HCT116 (cell line): ENCODE data around the gene THOC6. TPM values are rescaled to one million over a fixed set of nuclear protein-coding genes. Genes with fewer than 3 reads are reported as not detected.
A peak's percentile ranks its signal among the peaks of the same experiment; 100 is the strongest.

Source experiments
- ATAC-seq: fragments of 200-7000 bp; cut with Tn5 transposase; 2 replicates; pipeline ENCODE4 v1.9.1; 2020; ENCODE audit warnings: mild to moderate bottlenecking, moderate library complexity
- BruUV-seq: library from RNA; stranded (reverse); fragments of 400-500 nt; replicated peaks from 2 replicates; lab custom pipeline; 2021; lab: Mats Ljungman, UMichigan
- CTCF ChIA-PET: fragments of 300-600 bp; sonication (Branson Sonifier 250); formaldehyde crosslinking; loops from one replicate; lab custom pipeline; 2021; ENCODE audit warnings: antibody characterized with exemption; lab: Charles Lee
- POLR2A ChIA-PET: fragments of 300-600, 350-600 bp; sonication (Branson Sonifier 250); formaldehyde crosslinking; loops from one replicate; lab custom pipeline; 2021; ENCODE audit warnings: antibody characterized with exemption; lab: Charles Lee
- RAD21 ChIA-PET, 2 experiments: fragments of 300-600 bp; sonication (Branson Sonifier 250); formaldehyde crosslinking; loops; one replicate each; lab custom pipeline; 2023; ENCODE audit warnings: low total read pairs in 2 of 2; ENCODE audit not compliant: uncharacterized antibody in 2 of 2, unreplicated experiment in 2 of 2, low non-redundant PET in 1 of 2; lab: Charles Lee
- DNase-seq: peaks from one replicate; pipeline ENCODE4 v3.0.0-alpha.2; 2010; ENCODE audit warnings: low read depth, low spot score
- H2AFZ ChIP-seq: fragments of 200-600 bp; shearing (Covaris generic), sonication (generic); 2 replicates; pipeline ENCODE4 v1.6.1; 2017; ENCODE audit warnings: low read depth, mixed run types, mixed read lengths, antibody characterized with exemption, low read length; ENCODE audit not compliant: poor library complexity, severe bottlenecking
- H3K27ac ChIP-seq: 2 replicates; pipeline ENCODE4 v1.5.1; 2012; ENCODE audit warnings: low read depth, low read length
- H3K27me3 ChIP-seq: fragments of 200-600 bp; sonication (generic); 2 replicates; pipeline ENCODE4 v1.6.1; 2016; ENCODE audit warnings: mixed run types, low read length, mixed read lengths; ENCODE audit not compliant: insufficient read depth
- H3K36me3 ChIP-seq, 2 experiments: fragments of 200-500 bp in 1 of 2; fragments of 200-600 bp in 1 of 2; sonication (Bioruptor generic) in 1 of 2; sonication (generic) in 1 of 2; 2 replicates each; pipeline versions ENCODE4 v1.5.1 to v1.6.1; 2014 to 2016; ENCODE audit warnings: low read length in 2 of 2, inconsistent platforms in 1 of 2, mixed read lengths in 1 of 2, mixed run types in 1 of 2; ENCODE audit not compliant: insufficient read depth in 2 of 2, control insufficient read depth in 1 of 2
- H3K4me1 ChIP-seq, 2 experiments: fragments of 200-600 bp in 1 of 2; sonication (generic) in 1 of 2; 2 replicates each; pipeline versions ENCODE4 v1.5.1 to v1.6.1; 2012 to 2017; ENCODE audit warnings: low read length in 2 of 2, inconsistent platforms in 1 of 2, mild to moderate bottlenecking in 1 of 2, mixed read lengths in 1 of 2, mixed run types in 1 of 2, moderate library complexity in 1 of 2; ENCODE audit not compliant: insufficient read depth in 2 of 2, control insufficient read depth in 1 of 2
- H3K4me2 ChIP-seq: fragments of 200-600 bp; sonication (generic); 2 replicates; pipeline ENCODE4 v1.6.1; 2017; ENCODE audit warnings: mixed run types, low read length, mixed read lengths
- H3K4me3 ChIP-seq, 2 experiments: fragments of 200-600 bp in 1 of 2; sonication (generic) in 1 of 2; replicated peaks in 1 of 2; 2 replicates each; pipeline ENCODE4 v1.5.1; 2011 to 2016; ENCODE audit warnings: low read length in 2 of 2, control low read depth in 1 of 2, low read depth in 1 of 2, mild to moderate bottlenecking in 1 of 2, mixed read lengths in 1 of 2, mixed run types in 1 of 2
- H3K79me2 ChIP-seq: fragments of 200-600 bp; sonication (generic); 2 replicates; pipeline ENCODE4 v1.6.1; 2017; ENCODE audit warnings: mild to moderate bottlenecking, mixed run types, low read length, moderate library complexity, mixed read lengths; ENCODE audit not compliant: insufficient read depth
- H3K9ac ChIP-seq: fragments of 200-600 bp; sonication (generic); 2 replicates; pipeline ENCODE4 v1.6.1; 2016; ENCODE audit warnings: low read length, mixed read lengths
- H3K9me2 ChIP-seq: fragments of 200-600 bp; sonication (generic), shearing (Covaris generic); 2 replicates; pipeline ENCODE4 v1.6.1; 2017; ENCODE audit warnings: mixed run types, mild to moderate bottlenecking, moderate library complexity; ENCODE audit not compliant: insufficient read depth
- H3K9me3 ChIP-seq, 2 experiments: fragments of 200-500 bp in 1 of 2; fragments of 200-600 bp in 1 of 2; sonication (Bioruptor generic) in 1 of 2; sonication (generic) in 1 of 2; 2 replicates each; pipeline ENCODE4 v1.6.1; 2014 to 2017; ENCODE audit warnings: low read length in 2 of 2, mixed read lengths in 2 of 2, inconsistent platforms in 1 of 2, low read depth in 1 of 2, mild to moderate bottlenecking in 1 of 2, mixed run types in 1 of 2, moderate library complexity in 1 of 2; ENCODE audit not compliant: control insufficient read depth in 1 of 2, insufficient read depth in 1 of 2
- H4K20me1 ChIP-seq: fragments of 200-600 bp; sonication (generic), shearing (Covaris generic); 2 replicates; pipeline ENCODE4 v1.6.1; 2017; ENCODE audit warnings: mixed run types, mild to moderate bottlenecking, moderate library complexity; ENCODE audit not compliant: insufficient read depth
- CBX3 ChIP-seq: IDR thresholded peaks from 2 replicates; pipeline ENCODE4 v1.6.1; 2012; ENCODE audit warnings: low read depth
- CEBPB ChIP-seq: IDR thresholded peaks from 2 replicates; pipeline ENCODE4 v1.6.1; 2012; ENCODE audit warnings: low read depth
- EZH2 ChIP-seq: fragments of 200-600 bp; sonication (generic); IDR thresholded peaks from 2 replicates; pipeline ENCODE4 v1.6.1; 2017; ENCODE audit warnings: antibody characterized with exemption, mixed run types
- EZH2phosphoT487 ChIP-seq: fragments of 200-600 bp; IDR thresholded peaks from 2 replicates; pipeline ENCODE4 v1.6.1; 2018; ENCODE audit warnings: antibody characterized with exemption, borderline replicate concordance
- FOSL1 ChIP-seq: IDR thresholded peaks from 2 replicates; pipeline ENCODE4 v1.6.1; 2012; ENCODE audit warnings: low read depth
- JUND ChIP-seq: IDR thresholded peaks from 2 replicates; pipeline ENCODE4 v1.6.1; 2012
- POLR2A ChIP-seq: IDR thresholded peaks from 2 replicates; pipeline ENCODE4 v1.7.0; 2011; ENCODE audit warnings: borderline replicate concordance; ENCODE audit not compliant: insufficient read depth, insufficient read length; ENCODE audit errors: extremely low read depth
- SIN3A ChIP-seq: IDR thresholded peaks from 2 replicates; pipeline ENCODE4 v1.6.1; 2012; ENCODE audit warnings: low read depth
- SP1 ChIP-seq: IDR thresholded peaks from 2 replicates; pipeline ENCODE4 v1.6.1; 2012; ENCODE audit warnings: low read depth
- TCF7L2 ChIP-seq: IDR thresholded peaks from 2 replicates; pipeline ENCODE4 v1.7.0; 2011; ENCODE audit warnings: borderline replicate concordance, inconsistent platforms; ENCODE audit not compliant: insufficient read depth, insufficient read length; ENCODE audit errors: extremely low read depth
- YY1 ChIP-seq: IDR thresholded peaks from 2 replicates; pipeline ENCODE4 v1.6.1; 2011; ENCODE audit warnings: low read length, low read depth, moderate library complexity, mild to moderate bottlenecking; ENCODE audit not compliant: insufficient replicate concordance; ENCODE audit errors: extremely low read depth
- ZNF274 ChIP-seq: fragments of 200-500 bp; sonication (Bioruptor generic); IDR thresholded peaks from 2 replicates; pipeline ENCODE4 v1.6.1; 2014; ENCODE audit warnings: mild to moderate bottlenecking, low read depth, low read length, inconsistent platforms
- intact Hi-C: fragments of 100-400 bp; cut with micrococcal nuclease; formaldehyde crosslinking; loops from 2 replicates; pipeline ENCODE4 v1.10.0; 2022
- total RNA-seq: library from RNA; stranded (reverse); gene quantifications from one replicate; pipeline ENCODE4 v1.2.1, GENCODE V29; 2021; ENCODE audit not compliant: unreplicated experiment
- TF ChIP-seq, protein P1 (sequence below), 3 experiments: fragments of 200-600 bp in 1 of 3; sonication (generic) in 1 of 3; IDR thresholded peaks in 2 of 3; conservative IDR thresholded peaks in 1 of 3; 2 replicates each; pipeline ENCODE4 v1.5.1; 2012 to 2017; ENCODE audit warnings: low read depth in 2 of 3, low read length in 2 of 3, antibody characterized with exemption in 1 of 3, borderline replicate concordance in 1 of 3, control low read depth in 1 of 3, mild to moderate bottlenecking in 1 of 3, mixed read lengths in 1 of 3, mixed run types in 1 of 3, moderate library complexity in 1 of 3; ENCODE audit not compliant: insufficient read depth in 1 of 3
- TF ChIP-seq, protein P2 (sequence below): IDR thresholded peaks from 2 replicates; pipeline ENCODE4 v1.6.1; 2011; ENCODE audit warnings: mild to moderate bottlenecking, low read length, moderate library complexity; ENCODE audit not compliant: insufficient replicate concordance; ENCODE audit errors: extremely low read depth
- TF ChIP-seq, protein P3 (sequence below): IDR thresholded peaks from 2 replicates; pipeline ENCODE4 v1.6.1; 2012
- TF ChIP-seq, protein P4 (sequence below): IDR thresholded peaks from 2 replicates; pipeline ENCODE4 v1.6.1; 2012; ENCODE audit warnings: low read depth

The THOC6 gene
- total RNA-seq, 1 experiment from 2014 or later: 62.9 TPM

DNA sequence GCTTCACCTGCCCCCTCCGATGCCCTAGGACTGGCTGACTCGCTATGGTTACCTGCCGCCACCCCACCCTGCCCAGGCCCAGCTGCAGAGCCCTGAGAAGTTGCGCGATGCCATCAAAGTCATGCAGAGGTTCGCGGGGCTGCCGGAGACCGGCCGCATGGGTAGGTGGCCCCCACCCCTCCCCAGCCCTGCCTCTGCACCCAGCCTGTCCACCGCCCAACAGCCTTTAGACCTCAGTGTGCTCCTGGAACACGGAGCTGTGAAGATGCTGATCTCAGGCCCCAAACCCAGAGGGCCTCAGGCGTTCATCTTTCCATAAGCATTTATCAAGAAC is 23.5 kb downstream of the THOC6 start:
- H3K9ac ChIP-seq: no peak overlapping the region
- ChIA-PET RAD21 (no interaction called here), CTCF (interaction anchor here (1.3 to 4.3 kb wide), 3 partner anchors 12 to 82 kb away, joined by 4 to 16 read pairs (median 5); no protein-coding TSS in a partner anchor), POLR2A (interaction anchor here (2.3 kb wide), 1 partner anchor 12 kb away, joined by 6 read pairs; no protein-coding TSS in a partner anchor)
- peaks cover 2 to 47% of the 10 kb centered on the region in 2 experiments; a peak in 3 of 4 replicates for H3K4me1 ChIP-seq
- H2AFZ ChIP-seq: no peak overlapping the region
- H3K4me3 ChIP-seq: 0 out of 4 replicates have a peak overlapping the region, but pooled peaks of 1 of the 2 experiments have one; percentile 79
- TF ChIP-seq POLR2A (no peak), SP1 (no peak), JUND (no peak), EZH2phosphoT487 (no peak), FOSL1 (no peak), EZH2 (no peak), CEBPB (no peak), SIN3A (no peak), YY1 (no peak), ZNF274 (no peak), CBX3 (no peak), TCF7L2 (no peak)
- TF ChIP-seq, protein P1, sequence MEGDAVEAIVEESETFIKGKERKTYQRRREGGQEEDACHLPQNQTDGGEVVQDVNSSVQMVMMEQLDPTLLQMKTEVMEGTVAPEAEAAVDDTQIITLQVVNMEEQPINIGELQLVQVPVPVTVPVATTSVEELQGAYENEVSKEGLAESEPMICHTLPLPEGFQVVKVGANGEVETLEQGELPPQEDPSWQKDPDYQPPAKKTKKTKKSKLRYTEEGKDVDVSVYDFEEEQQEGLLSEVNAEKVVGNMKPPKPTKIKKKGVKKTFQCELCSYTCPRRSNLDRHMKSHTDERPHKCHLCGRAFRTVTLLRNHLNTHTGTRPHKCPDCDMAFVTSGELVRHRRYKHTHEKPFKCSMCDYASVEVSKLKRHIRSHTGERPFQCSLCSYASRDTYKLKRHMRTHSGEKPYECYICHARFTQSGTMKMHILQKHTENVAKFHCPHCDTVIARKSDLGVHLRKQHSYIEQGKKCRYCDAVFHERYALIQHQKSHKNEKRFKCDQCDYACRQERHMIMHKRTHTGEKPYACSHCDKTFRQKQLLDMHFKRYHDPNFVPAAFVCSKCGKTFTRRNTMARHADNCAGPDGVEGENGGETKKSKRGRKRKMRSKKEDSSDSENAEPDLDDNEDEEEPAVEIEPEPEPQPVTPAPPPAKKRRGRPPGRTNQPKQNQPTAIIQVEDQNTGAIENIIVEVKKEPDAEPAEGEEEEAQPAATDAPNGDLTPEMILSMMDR (IDR thresholded peaks at IDR 0.05 in 2 of 3, conservative IDR thresholded peaks at IDR 0.05 in 1 of 3; ENCODE audit: borderline replicate concordance in 1 of 3, insufficient read depth in 1 of 3, low read depth in 2 of 3, low read length in 2 of 3): no peak
- TF ChIP-seq, protein P2, sequence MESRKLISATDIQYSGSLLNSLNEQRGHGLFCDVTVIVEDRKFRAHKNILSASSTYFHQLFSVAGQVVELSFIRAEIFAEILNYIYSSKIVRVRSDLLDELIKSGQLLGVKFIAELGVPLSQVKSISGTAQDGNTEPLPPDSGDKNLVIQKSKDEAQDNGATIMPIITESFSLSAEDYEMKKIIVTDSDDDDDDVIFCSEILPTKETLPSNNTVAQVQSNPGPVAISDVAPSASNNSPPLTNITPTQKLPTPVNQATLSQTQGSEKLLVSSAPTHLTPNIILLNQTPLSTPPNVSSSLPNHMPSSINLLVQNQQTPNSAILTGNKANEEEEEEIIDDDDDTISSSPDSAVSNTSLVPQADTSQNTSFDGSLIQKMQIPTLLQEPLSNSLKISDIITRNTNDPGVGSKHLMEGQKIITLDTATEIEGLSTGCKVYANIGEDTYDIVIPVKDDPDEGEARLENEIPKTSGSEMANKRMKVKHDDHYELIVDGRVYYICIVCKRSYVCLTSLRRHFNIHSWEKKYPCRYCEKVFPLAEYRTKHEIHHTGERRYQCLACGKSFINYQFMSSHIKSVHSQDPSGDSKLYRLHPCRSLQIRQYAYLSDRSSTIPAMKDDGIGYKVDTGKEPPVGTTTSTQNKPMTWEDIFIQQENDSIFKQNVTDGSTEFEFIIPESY: no peak
- TF ChIP-seq, protein P3, sequence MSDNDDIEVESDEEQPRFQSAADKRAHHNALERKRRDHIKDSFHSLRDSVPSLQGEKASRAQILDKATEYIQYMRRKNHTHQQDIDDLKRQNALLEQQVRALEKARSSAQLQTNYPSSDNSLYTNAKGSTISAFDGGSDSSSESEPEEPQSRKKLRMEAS: no peak
- TF ChIP-seq, protein P4, sequence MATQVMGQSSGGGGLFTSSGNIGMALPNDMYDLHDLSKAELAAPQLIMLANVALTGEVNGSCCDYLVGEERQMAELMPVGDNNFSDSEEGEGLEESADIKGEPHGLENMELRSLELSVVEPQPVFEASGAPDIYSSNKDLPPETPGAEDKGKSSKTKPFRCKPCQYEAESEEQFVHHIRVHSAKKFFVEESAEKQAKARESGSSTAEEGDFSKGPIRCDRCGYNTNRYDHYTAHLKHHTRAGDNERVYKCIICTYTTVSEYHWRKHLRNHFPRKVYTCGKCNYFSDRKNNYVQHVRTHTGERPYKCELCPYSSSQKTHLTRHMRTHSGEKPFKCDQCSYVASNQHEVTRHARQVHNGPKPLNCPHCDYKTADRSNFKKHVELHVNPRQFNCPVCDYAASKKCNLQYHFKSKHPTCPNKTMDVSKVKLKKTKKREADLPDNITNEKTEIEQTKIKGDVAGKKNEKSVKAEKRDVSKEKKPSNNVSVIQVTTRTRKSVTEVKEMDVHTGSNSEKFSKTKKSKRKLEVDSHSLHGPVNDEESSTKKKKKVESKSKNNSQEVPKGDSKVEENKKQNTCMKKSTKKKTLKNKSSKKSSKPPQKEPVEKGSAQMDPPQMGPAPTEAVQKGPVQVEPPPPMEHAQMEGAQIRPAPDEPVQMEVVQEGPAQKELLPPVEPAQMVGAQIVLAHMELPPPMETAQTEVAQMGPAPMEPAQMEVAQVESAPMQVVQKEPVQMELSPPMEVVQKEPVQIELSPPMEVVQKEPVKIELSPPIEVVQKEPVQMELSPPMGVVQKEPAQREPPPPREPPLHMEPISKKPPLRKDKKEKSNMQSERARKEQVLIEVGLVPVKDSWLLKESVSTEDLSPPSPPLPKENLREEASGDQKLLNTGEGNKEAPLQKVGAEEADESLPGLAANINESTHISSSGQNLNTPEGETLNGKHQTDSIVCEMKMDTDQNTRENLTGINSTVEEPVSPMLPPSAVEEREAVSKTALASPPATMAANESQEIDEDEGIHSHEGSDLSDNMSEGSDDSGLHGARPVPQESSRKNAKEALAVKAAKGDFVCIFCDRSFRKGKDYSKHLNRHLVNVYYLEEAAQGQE: no peak
- no peaks in the 10 kb centered on the region for H4K20me1 ChIP-seq
- H3K27me3 ChIP-seq: no peaks in the 10 kb centered on the region
- H3K36me3 ChIP-seq: no peaks in the 10 kb centered on the region
- H3K27ac ChIP-seq: no peak overlapping the region
- H3K9me3 ChIP-seq: no peaks in the 10 kb centered on the region
- no peak for DNase-seq
- no peak for ATAC-seq
- BruUV-seq: no TSS peak
- intact Hi-C loops: no loop called here
- H3K9me2 ChIP-seq: no peaks in the 10 kb centered on the region
- peak overlapping the region; percentile 99; the same call in 1 of the 2 replicates for H3K4me2 ChIP-seq
- no peaks in the 10 kb centered on the region for H3K79me2 ChIP-seq
